HepG2 (cell line): ENCODE results near the gene GLB1L3. TPM values are rescaled to one million over a fixed set of nuclear protein-coding genes. Genes with fewer than 3 reads are reported as not detected.

Experiments
- HOXA5 ChIP-seq: sonication (generic); formaldehyde crosslinking; IDR thresholded peaks from 2 replicates; pipeline ENCODE4 v1.4.0; 2020; ENCODE audit warnings: missing genetic modification reagents
- JUN ChIP-seq: sonication (generic); formaldehyde crosslinking; IDR thresholded peaks from 2 replicates; pipeline ENCODE4 v1.4.0; 2020; ENCODE audit warnings: mild to moderate bottlenecking, missing genetic modification reagents
- KDM6A ChIP-seq: IDR thresholded peaks from 2 replicates; pipeline ENCODE4 v1.6.1; 2016; ENCODE audit warnings: low read depth
- MIXL1 ChIP-seq: IDR thresholded peaks from 2 replicates; pipeline ENCODE4 v1.6.1; 2016
- REXO4 ChIP-seq: sonication (generic); formaldehyde crosslinking; IDR thresholded peaks from 2 replicates; pipeline ENCODE4 v1.8.0; 2022; ENCODE audit warnings: missing genetic modification reagents, mild to moderate bottlenecking, borderline replicate concordance
- RFX1 ChIP-seq: fragments of 450-650 bp; IDR thresholded peaks from 2 replicates; pipeline ENCODE4 v1.6.1; 2017
- SOX5 ChIP-seq: IDR thresholded peaks from 2 replicates; pipeline ENCODE4 v1.6.1; 2016; ENCODE audit warnings: borderline replicate concordance
- STAT5B ChIP-seq: sonication (generic); formaldehyde crosslinking; IDR thresholded peaks from 2 replicates; pipeline ENCODE4 v1.4.0; 2020; ENCODE audit warnings: missing genetic modification reagents
- ZMAT3 ChIP-seq: sonication (generic); formaldehyde crosslinking; conservative IDR thresholded peaks from 2 replicates; pipeline ENCODE4 v1.7.0; 2021; ENCODE audit warnings: missing genetic modification reagents
- ZNF230 ChIP-seq: sonication (generic); formaldehyde crosslinking; IDR thresholded peaks from 2 replicates; pipeline ENCODE4 v1.4.0; 2020; ENCODE audit warnings: mild to moderate bottlenecking, missing genetic modification reagents
- ZNF264 ChIP-seq: sonication (generic); formaldehyde crosslinking; IDR thresholded peaks from 2 replicates; pipeline ENCODE4 v1.4.0; 2020; ENCODE audit warnings: missing genetic modification reagents
- ZNF331 ChIP-seq: sonication (generic); formaldehyde crosslinking; IDR thresholded peaks from 2 replicates; pipeline ENCODE4 v1.4.0; 2020; ENCODE audit warnings: missing genetic modification reagents
- ZNF430 ChIP-seq: sonication (generic); formaldehyde crosslinking; IDR thresholded peaks from 2 replicates; pipeline ENCODE4 v1.9.0; 2021; ENCODE audit warnings: mild to moderate bottlenecking, missing genetic modification reagents
- polyA plus RNA-seq, 8 experiments: library from polyadenylated mRNA; depleted of rRNA in 3 of 8; stranded (reverse) in 7 of 8; unstranded in 1 of 8; fragments of >200 nt; fragmentation: Illumina TruSeq in 4 of 8; extraction: Trizol in 4 of 8; gene quantifications; 2 replicates each; pipeline versions ENCODE4 v1.2.1 to v1.2.3, GENCODE V29; 2011 to 2016; ENCODE audit warnings: low read depth in 4 of 8, missing spikeins in 1 of 8, mixed read lengths in 1 of 8; ENCODE audit not compliant: insufficient read depth in 1 of 8
- total RNA-seq, 5 experiments: library from RNA; depleted of rRNA; stranded (reverse); fragments of >200 nt; fragmentation: Illumina TruSeq; extraction: Trizol; gene quantifications; 2 replicates each; pipeline ENCODE4 v1.2.3, GENCODE V29; 2016; ENCODE audit warnings: low read depth in 1 of 5
- TF ChIP-seq, protein P1 (sequence below): IDR thresholded peaks from 2 replicates; pipeline ENCODE4 v1.6.1; 2018; ENCODE audit warnings: missing genetic modification reagents, mild to moderate bottlenecking, missing compliant biosample characterization
- TF ChIP-seq, protein P2 (sequence below): fragments of 450-650 bp; IDR thresholded peaks from 2 replicates; pipeline ENCODE4 v1.6.1; 2016
- TF ChIP-seq, protein P3 (sequence below): sonication (generic); formaldehyde crosslinking; IDR thresholded peaks from 2 replicates; pipeline ENCODE4 v1.4.0; 2020; ENCODE audit warnings: missing genetic modification reagents, borderline replicate concordance
- TF ChIP-seq, protein P4 (sequence below): IDR thresholded peaks from 2 replicates; pipeline ENCODE4 v1.6.1; 2016; ENCODE audit warnings: missing genetic modification reagents, missing compliant biosample characterization
- TF ChIP-seq, protein P5 (sequence below): IDR thresholded peaks from 2 replicates; pipeline ENCODE4 v1.6.1; 2016; ENCODE audit warnings: mild to moderate bottlenecking
- TF ChIP-seq, protein P6 (sequence below): sonication (generic); formaldehyde crosslinking; IDR thresholded peaks from 2 replicates; pipeline ENCODE4 v1.4.0; 2020; ENCODE audit warnings: missing genetic modification reagents

The GLB1L3 gene
- total and polyA plus RNA-seq, 2 of the 13 experiments (the other 11 are each of a cell fraction or from before 2014, with no cell fraction given) = not detected

DNA sequence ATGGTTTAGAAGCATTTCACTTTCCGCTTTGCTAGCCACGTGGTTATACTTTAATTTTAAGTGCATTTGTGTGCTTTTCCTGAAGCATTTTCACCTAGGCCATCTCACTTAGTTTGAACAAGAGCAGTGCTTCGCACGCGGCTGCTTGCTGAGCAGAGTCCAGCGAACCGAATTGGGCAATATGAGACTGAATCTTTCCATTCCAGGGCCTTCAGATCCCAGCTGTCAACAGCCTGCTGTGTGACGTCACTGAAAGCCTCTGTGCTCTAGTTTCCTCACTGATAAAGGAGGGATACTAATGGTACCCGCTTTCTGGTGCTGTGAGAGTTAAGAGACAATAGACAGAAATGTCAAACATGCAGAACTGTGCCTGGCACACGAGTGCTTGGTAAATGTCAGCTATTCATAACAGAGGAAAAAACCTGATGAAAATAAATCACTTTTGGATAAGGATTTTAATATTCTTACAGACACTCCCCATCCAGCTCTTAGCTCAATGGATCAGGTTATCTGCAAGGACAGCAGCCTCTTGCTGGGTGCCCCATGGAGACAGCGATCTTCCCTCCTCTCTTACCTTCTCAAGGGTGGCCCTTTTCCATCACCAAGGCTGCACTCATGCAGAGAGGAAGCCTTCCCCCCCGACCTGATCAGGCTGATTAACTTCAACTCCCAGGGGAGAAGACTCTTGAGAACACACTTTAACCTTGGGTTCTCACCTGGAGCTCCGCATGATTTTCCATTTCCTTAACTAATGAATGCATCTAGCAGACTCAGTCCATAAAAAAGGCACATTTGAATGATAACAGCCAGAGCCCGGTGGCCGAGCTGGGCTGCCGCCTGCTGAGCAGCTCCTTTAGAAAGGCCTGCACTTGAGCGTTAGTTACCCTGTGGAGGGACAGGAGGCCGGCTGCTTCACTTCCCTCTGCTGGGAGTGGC is 3.5 kb upstream of the GLB1L3 start (continued):
- peak; percentile 45; the same call in 1 of the 2 replicates for TF ChIP-seq ZNF430 (CRISPR knock-in tag)
- TF ChIP-seq RFX1 = no peak
- no peak for TF ChIP-seq STAT5B (CRISPR knock-in tag)
- TF ChIP-seq ZNF230 (CRISPR knock-in tag) = 0 out of 2 replicates have a peak, but pooled peaks have one; percentile 47
- TF ChIP-seq SOX5 (CRISPR knock-in tag) = 0 out of 2 replicates have a peak, but pooled peaks have one; percentile 38
- TF ChIP-seq, protein P1, sequence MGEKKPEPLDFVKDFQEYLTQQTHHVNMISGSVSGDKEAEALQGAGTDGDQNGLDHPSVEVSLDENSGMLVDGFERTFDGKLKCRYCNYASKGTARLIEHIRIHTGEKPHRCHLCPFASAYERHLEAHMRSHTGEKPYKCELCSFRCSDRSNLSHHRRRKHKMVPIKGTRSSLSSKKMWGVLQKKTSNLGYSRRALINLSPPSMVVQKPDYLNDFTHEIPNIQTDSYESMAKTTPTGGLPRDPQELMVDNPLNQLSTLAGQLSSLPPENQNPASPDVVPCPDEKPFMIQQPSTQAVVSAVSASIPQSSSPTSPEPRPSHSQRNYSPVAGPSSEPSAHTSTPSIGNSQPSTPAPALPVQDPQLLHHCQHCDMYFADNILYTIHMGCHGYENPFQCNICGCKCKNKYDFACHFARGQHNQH (CRISPR knock-in tag) = peak; percentile 65; the same call in 1 of the 2 replicates
- TF ChIP-seq, protein P2, sequence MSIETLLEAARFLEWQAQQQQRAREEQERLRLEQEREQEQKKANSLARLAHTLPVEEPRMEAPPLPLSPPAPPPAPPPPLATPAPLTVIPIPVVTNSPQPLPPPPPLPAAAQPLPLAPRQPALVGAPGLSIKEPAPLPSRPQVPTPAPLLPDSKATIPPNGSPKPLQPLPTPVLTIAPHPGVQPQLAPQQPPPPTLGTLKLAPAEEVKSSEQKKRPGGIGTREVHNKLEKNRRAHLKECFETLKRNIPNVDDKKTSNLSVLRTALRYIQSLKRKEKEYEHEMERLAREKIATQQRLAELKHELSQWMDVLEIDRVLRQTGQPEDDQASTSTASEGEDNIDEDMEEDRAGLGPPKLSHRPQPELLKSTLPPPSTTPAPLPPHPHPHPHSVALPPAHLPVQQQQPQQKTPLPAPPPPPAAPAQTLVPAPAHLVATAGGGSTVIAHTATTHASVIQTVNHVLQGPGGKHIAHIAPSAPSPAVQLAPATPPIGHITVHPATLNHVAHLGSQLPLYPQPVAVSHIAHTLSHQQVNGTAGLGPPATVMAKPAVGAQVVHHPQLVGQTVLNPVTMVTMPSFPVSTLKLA = peak; percentile 43
- 0 out of 2 replicates have a peak, but pooled peaks have one; percentile 24 for TF ChIP-seq ZNF264 (CRISPR knock-in tag)
- TF ChIP-seq, protein P3, sequence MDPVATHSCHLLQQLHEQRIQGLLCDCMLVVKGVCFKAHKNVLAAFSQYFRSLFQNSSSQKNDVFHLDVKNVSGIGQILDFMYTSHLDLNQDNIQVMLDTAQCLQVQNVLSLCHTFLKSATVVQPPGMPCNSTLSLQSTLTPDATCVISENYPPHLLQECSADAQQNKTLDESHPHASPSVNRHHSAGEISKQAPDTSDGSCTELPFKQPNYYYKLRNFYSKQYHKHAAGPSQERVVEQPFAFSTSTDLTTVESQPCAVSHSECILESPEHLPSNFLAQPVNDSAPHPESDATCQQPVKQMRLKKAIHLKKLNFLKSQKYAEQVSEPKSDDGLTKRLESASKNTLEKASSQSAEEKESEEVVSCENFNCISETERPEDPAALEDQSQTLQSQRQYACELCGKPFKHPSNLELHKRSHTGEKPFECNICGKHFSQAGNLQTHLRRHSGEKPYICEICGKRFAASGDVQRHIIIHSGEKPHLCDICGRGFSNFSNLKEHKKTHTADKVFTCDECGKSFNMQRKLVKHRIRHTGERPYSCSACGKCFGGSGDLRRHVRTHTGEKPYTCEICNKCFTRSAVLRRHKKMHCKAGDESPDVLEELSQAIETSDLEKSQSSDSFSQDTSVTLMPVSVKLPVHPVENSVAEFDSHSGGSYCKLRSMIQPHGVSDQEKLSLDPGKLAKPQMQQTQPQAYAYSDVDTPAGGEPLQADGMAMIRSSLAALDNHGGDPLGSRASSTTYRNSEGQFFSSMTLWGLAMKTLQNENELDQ (CRISPR knock-in tag) = no peak
- peak; percentile 95 for TF ChIP-seq ZNF331 (CRISPR knock-in tag)
- 0 out of 2 replicates have a peak, but pooled peaks have one; percentile 49 for TF ChIP-seq ZMAT3 (CRISPR knock-in tag)
- 0 out of 2 replicates have a peak, but pooled peaks have one; percentile 26 for TF ChIP-seq HOXA5 (CRISPR knock-in tag)
- 0 out of 2 replicates have a peak, but pooled peaks have one; percentile 37 for TF ChIP-seq JUN
- TF ChIP-seq, protein P4, sequence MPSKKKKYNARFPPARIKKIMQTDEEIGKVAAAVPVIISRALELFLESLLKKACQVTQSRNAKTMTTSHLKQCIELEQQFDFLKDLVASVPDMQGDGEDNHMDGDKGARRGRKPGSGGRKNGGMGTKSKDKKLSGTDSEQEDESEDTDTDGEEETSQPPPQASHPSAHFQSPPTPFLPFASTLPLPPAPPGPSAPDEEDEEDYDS (CRISPR knock-in tag) = peak; percentile 22; the same call in 1 of the 2 replicates
- TF ChIP-seq KDM6A (CRISPR knock-in tag) = 0 out of 2 replicates have a peak, but pooled peaks have one; percentile 40
- TF ChIP-seq REXO4 (CRISPR knock-in tag) = no peak
- TF ChIP-seq, protein P5, sequence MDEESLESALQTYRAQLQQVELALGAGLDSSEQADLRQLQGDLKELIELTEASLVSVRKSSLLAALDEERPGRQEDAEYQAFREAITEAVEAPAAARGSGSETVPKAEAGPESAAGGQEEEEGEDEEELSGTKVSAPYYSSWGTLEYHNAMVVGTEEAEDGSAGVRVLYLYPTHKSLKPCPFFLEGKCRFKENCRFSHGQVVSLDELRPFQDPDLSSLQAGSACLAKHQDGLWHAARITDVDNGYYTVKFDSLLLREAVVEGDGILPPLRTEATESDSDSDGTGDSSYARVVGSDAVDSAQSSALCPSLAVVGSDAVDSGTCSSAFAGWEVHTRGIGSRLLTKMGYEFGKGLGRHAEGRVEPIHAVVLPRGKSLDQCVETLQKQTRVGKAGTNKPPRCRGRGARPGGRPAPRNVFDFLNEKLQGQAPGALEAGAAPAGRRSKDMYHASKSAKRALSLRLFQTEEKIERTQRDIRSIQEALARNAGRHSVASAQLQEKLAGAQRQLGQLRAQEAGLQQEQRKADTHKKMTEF (CRISPR knock-in tag) = peak; percentile 72; the same call in 1 of the 2 replicates
- peak; percentile 41; the same call in 1 of the 2 replicates for TF ChIP-seq MIXL1 (CRISPR knock-in tag)
- TF ChIP-seq, protein P6, sequence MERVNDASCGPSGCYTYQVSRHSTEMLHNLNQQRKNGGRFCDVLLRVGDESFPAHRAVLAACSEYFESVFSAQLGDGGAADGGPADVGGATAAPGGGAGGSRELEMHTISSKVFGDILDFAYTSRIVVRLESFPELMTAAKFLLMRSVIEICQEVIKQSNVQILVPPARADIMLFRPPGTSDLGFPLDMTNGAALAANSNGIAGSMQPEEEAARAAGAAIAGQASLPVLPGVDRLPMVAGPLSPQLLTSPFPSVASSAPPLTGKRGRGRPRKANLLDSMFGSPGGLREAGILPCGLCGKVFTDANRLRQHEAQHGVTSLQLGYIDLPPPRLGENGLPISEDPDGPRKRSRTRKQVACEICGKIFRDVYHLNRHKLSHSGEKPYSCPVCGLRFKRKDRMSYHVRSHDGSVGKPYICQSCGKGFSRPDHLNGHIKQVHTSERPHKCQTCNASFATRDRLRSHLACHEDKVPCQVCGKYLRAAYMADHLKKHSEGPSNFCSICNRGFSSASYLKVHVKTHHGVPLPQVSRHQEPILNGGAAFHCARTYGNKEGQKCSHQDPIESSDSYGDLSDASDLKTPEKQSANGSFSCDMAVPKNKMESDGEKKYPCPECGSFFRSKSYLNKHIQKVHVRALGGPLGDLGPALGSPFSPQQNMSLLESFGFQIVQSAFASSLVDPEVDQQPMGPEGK = 0 out of 2 replicates have a peak, but pooled peaks have one; percentile 15
